Esophagus (tissue), 2 donors: Measurements from ENCODE around the gene POTEF. TPM values are rescaled to one million over a fixed set of nuclear protein-coding genes. Genes with fewer than 3 reads are reported as not detected.
"Not testable (repeated sequence)": the region's sequence is repeated elsewhere in the genome, so short reads cannot be mapped to it uniquely, and the experiment has no call there.

Source experiments
- H3K27ac ChIP-seq, 2 donors: one replicate each; pipeline ENCODE4 v1.5.1; 2013; ENCODE audit warnings: low read depth in 2 of 2, mild to moderate bottlenecking in 2 of 2, inconsistent platforms in 1 of 2, low read length in 1 of 2, moderate library complexity in 1 of 2
- H3K27me3 ChIP-seq, 2 donors: one replicate each; pipeline ENCODE4 v1.6.1; 2013; ENCODE audit warnings: low read length in 2 of 2, control low read depth in 1 of 2, mild to moderate bottlenecking in 1 of 2; ENCODE audit not compliant: insufficient read depth in 2 of 2, control insufficient read depth in 1 of 2
- H3K36me3 ChIP-seq, 2 donors: one replicate each; pipeline ENCODE4 v1.6.1; 2013; ENCODE audit warnings: low read length in 1 of 2; ENCODE audit not compliant: control insufficient read depth in 2 of 2, insufficient read depth in 2 of 2
- H3K4me1 ChIP-seq, 2 donors: one replicate each; pipeline ENCODE4 v1.6.1; 2013; ENCODE audit warnings: low read length in 1 of 2; ENCODE audit not compliant: control insufficient read depth in 2 of 2, insufficient read depth in 2 of 2
- H3K4me3 ChIP-seq, 2 donors: one replicate each; pipeline ENCODE4 v1.5.1; 2013; ENCODE audit warnings: low read length in 2 of 2, mild to moderate bottlenecking in 2 of 2, low read depth in 1 of 2, moderate library complexity in 1 of 2
- H3K9me3 ChIP-seq, 2 donors: one replicate each; pipeline ENCODE4 v1.6.1; 2013; ENCODE audit warnings: mild to moderate bottlenecking in 2 of 2, low read depth in 1 of 2, low read length in 1 of 2, moderate library complexity in 1 of 2; ENCODE audit not compliant: control insufficient read depth in 2 of 2, insufficient read depth in 1 of 2
- WGBS, 2 donors: extraction: QIAGEN DNeasy Blood & Tissue Kit; methylation state at CpG; one replicate each; pipeline ENCODE4 v1.1.7; 2013; 5-methylcytosine and 5-hydroxymethylcytosine counted together
- polyA plus RNA-seq, 2 donors: library from polyadenylated mRNA; stranded (reverse); fragments of 200-250 nt; gene quantifications; one replicate each; pipeline ENCODE4 v1.2.3, GENCODE V29; 2013
- donor health status: healthy with polysubstance abuse.
- donor health status: Bipolar disorder and iron deficiency.

The POTEF gene
- polyA plus RNA-seq, 2 donors: not detected

GRCh38 chr2:130160131-130160530 lies 31.1 kb upstream of the POTEF start:
- 94 to 98% methylated on average over 6 of the region's 6 CpGs for WGBS, 2 donors
- no peak overlapping the region for H3K4me3 ChIP-seq
- no peak overlapping the region for H3K27ac ChIP-seq
- no peaks in the 10 kb centered on the region for H3K9me3 ChIP-seq
- H3K36me3 ChIP-seq: peaks cover 0 to 38% of the 10 kb centered on the region in 2 donors
- H3K4me1 ChIP-seq: no peaks in the 10 kb centered on the region
- no peaks in the 10 kb centered on the region for H3K27me3 ChIP-seq

GRCh38 chr2:130159376-130159775 lies 30.4 kb upstream of the POTEF start:
- H3K27me3 ChIP-seq, H3K9me3 ChIP-seq, H3K4me1 ChIP-seq, H3K27ac ChIP-seq, H3K4me3 ChIP-seq: not testable (repeated sequence)
- H3K36me3 ChIP-seq: peaks cover 0 to 45% of the 10 kb centered on the region in 2 donors
- 93 to 95% methylated on average over 4 of the region's 4 CpGs for WGBS, 2 donors

DNA sequence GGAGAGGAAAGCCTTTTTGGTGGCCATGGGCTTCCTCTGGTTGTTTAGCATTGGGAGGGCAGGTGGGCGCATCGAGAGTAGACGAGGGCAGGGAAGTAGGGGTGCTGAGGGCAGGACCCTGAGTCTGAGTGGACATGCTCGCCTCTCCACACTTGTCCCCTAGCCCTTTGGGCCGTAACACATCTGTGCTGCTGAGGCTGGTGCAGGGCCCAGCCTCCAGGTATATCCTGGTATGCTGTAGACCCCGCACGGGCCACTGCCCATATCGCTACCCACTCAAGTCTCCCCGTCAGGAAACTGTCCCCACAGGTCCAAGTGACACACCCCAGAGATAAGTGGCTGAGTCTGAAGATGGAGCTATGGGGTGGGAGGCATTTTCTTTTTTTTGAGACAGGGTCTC lies 29.6 kb upstream of the POTEF start:
- 92 to 99% methylated on average over 9 of the region's 9 CpGs for WGBS, 2 donors
- H3K36me3 ChIP-seq: peaks cover 0 to 42% of the 10 kb centered on the region in 2 donors
- H3K9me3 ChIP-seq: no peaks in the 10 kb centered on the region
- H3K4me1 ChIP-seq: no peaks in the 10 kb centered on the region
- no peak overlapping the region for H3K27ac ChIP-seq
- H3K4me3 ChIP-seq: no peak overlapping the region
- H3K27me3 ChIP-seq: no peaks in the 10 kb centered on the region

GRCh38 chr2:130157825-130158514 lies 28.9 kb upstream of the POTEF start:
- not testable (repeated sequence) for H3K4me1 ChIP-seq, H3K9me3 ChIP-seq, H3K27me3 ChIP-seq, H3K4me3 ChIP-seq, H3K27ac ChIP-seq
- peaks cover 3 to 41% of the 10 kb centered on the region in 2 donors for H3K36me3 ChIP-seq
- WGBS, 2 donors: 74 to 75% methylated on average over 13 of the region's 13 CpGs

DNA sequence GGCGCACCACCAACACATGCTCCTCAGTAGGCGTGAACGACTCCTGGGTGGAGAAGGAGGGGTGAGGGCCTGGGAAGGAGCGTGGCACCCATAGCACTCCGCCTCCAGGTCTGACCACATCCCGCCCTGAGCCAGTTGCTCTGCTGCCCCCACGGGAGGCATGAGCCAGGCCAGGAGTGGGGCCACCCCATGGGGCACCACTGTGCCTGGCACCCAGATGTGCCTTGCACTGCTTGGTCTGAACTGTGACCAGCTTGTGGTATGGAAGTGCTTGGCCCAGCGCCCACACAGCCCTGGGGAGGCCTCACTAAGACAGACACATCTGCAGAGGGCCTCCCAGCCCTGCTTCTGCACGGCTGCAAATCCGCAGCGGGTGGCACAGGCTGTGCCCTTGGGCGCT lies 28.3 kb upstream of the POTEF start:
- not testable (repeated sequence) for H3K4me3 ChIP-seq, H3K27ac ChIP-seq, H3K9me3 ChIP-seq, H3K27me3 ChIP-seq, H3K4me1 ChIP-seq
- 67 to 74% methylated on average over 9 to 11 of the region's 12 CpGs for WGBS, 2 donors
- peaks cover 6 to 41% of the 10 kb centered on the region in 2 donors for H3K36me3 ChIP-seq

DNA sequence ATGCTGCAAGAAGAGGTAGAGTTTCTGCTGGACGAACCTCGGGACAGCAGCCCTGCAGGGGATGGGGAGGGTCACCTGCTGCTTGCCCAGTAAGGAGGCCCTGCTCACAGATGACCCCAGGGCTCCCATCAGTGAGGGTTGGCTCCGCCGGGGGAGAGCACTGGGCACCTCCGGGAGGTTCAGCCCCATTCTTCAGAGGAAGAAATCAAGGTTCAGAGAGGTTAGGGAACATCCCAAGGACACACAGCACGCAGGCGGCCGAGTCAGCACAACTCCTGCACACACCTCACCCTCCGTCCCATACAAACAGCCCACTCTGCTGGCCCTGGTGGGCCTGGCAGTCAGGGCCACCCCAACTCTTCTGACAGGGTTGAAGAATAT lies 27.6 kb upstream of the POTEF start:
- WGBS, 2 donors: 88 to 91% methylated on average over 9 of the region's 9 CpGs
- Histone ChIP-seq H3K4me1 (no peaks in the 10 kb centered on the region), H3K4me3 (no peak overlapping the region), H3K9me3 (no peaks in the 10 kb centered on the region), H3K27me3 (no peaks in the 10 kb centered on the region), H3K36me3 (peaks cover 10 to 46% of the 10 kb centered on the region in 2 donors), H3K27ac (no peak overlapping the region)

- H3K4me3 ChIP-seq, H3K4me1 ChIP-seq, H3K9me3 ChIP-seq, H3K27ac ChIP-seq, H3K27me3 ChIP-seq: not testable (repeated sequence)
- peaks cover 10 to 46% of the 10 kb centered on the region in 2 donors for H3K36me3 ChIP-seq
- 48 to 51% methylated on average over 14 to 16 of the region's 16 CpGs for WGBS, 2 donors
Observed at GRCh38 chr2:130155956-130156623, 27.1 kb upstream of the POTEF start.

DNA sequence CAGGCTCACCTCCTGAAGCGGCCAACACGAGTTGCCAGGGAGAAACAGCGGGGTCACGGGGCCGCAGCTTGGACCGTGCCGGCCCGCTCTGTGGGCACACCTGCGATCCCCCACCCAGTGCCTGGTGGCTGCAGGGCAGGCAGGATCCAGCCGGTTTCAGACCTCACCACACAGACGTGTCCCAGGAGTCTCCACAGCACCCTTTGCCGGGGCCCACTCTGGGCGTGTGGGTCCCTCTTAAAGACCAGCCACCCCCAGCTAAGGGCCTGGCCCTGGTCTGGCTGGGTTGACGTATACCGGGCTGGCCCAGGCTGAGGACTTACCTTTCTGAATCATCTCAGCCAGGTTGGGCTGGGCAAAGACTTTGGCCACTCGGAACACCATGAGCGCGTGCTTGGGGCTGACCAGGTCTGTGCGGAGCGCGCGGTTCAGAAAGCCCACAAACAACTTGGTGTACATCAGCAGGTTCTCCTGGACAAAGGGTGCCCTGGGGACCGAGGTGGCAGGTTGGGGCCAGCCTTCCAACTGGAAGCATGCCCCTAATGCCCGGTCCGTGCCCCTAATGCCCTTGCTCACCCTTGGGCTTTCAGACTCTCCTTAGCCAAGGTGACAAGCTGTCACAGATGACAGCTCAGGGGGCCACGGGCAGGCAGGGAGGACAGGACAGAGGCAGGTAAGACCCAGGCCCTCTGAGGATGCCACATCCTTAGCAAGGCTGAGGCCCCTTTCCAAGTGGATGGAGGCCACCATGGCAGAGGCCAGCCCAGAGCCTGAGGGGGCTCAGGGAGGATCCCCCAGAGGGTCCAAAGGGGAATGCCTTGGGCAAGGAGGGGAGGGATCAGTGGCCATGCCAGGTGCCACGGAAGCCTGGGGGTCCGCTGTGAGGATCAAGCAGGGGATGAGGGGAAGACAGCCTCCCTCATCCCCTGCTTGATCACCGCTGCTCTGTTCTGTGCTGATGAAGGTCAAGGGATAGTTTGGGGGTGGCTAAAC lies 26.0 kb upstream of the POTEF start:
- Histone ChIP-seq H3K27ac (no peak overlapping the region), H3K9me3 (no peaks in the 10 kb centered on the region), H3K4me3 (no peak overlapping the region), H3K27me3 (no peaks in the 10 kb centered on the region), H3K36me3 (peaks cover 10 to 40% of the 10 kb centered on the region in 2 donors), H3K4me1 (no peaks in the 10 kb centered on the region)
- WGBS, 2 donors: 95 to 96% methylated on average over 29 of the region's 29 CpGs

DNA sequence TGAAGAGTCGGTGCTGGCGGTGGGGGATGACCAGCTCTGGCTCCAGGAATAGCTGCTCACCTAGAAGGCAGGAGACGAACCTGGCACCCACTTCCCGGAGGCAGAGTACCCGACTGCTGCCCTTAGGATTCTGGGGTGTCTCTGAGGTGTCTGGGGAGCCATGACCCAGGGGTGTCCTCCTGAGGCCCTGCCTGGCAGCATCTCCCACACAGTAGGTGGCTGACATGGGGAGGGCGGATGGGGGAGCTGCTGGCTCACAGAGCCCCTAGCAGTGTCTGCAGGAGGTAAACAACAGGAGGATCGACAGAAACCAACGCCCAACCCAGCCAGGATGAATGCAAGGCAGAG lies 25.4 kb upstream of the POTEF start:
- not testable (repeated sequence) for H3K27me3 ChIP-seq, H3K4me3 ChIP-seq, H3K4me1 ChIP-seq, H3K9me3 ChIP-seq, H3K27ac ChIP-seq
- peaks cover 10 to 35% of the 10 kb centered on the region in 2 donors for H3K36me3 ChIP-seq
- 91 to 92% methylated on average over 4 to 8 of the region's 8 CpGs for WGBS, 2 donors
